BLaER1 treated with 17β-estradiol and CSF1 and Interleukin-3, amounts not matched to agents 10 nM and 100 nM (cell line): ENCODE data around the gene FLNA.
"Not testable (repeated sequence)": the region's sequence is repeated elsewhere in the genome, so short reads cannot be mapped to it uniquely, and the experiment has no call there.

Source experiments
- H3K27ac ChIP-seq, 11 experiments: shearing (Covaris generic); formaldehyde crosslinking; 2 replicates each; pipeline ENCODE4 v1.8.1; 2022
- H3K27me3 ChIP-seq, 11 experiments: shearing (Covaris generic); formaldehyde crosslinking; 2 replicates each; pipeline ENCODE4 v1.8.1; 2022
- H3K36me3 ChIP-seq, 11 experiments: shearing (Covaris generic); formaldehyde crosslinking; 2 replicates each; pipeline ENCODE4 v1.8.1; 2022
- H3K4me1 ChIP-seq, 10 experiments: shearing (Covaris generic); formaldehyde crosslinking; 2 replicates each; pipeline ENCODE4 v1.8.1; 2022
- H3K4me2 ChIP-seq, 11 experiments: shearing (Covaris generic); formaldehyde crosslinking; 2 replicates each; pipeline ENCODE4 v1.8.1; 2022
- H3K4me3 ChIP-seq, 10 experiments: shearing (Covaris generic); formaldehyde crosslinking; 2 replicates each; pipeline ENCODE4 v1.8.1; 2022
- H3K9ac ChIP-seq, 11 experiments: shearing (Covaris generic); formaldehyde crosslinking; 2 replicates each; pipeline ENCODE4 v1.8.1; 2022
- H3K9me3 ChIP-seq, 11 experiments: shearing (Covaris generic); formaldehyde crosslinking; replicated peaks in 1 of 11; 2 replicates each; pipeline ENCODE4 v1.8.1; 2022
- H4K20me1 ChIP-seq, 11 experiments: shearing (Covaris generic); formaldehyde crosslinking; 2 replicates each; pipeline ENCODE4 v1.8.1; 2022
- Cebpa-rat ChIP-seq, 11 experiments: shearing (Covaris generic); IDR thresholded peaks; 2 replicates each; pipeline ENCODE4 v1.8.1; 2022

FLNA gene

GRCh38 chrX:154396973-154397887 is 22.8 kb upstream of the FLNA start:
- peak overlapping the region; percentile 94 to 100 (median 96) for H3K9ac ChIP-seq
- peaks cover 16 to 38% (median 28%) of the 10 kb centered on the region in 11 experiments; a peak in 21 of 22 replicates for H3K9me3 ChIP-seq

GRCh38 chrX:154396363-154396762 is 21.9 kb upstream of the FLNA start:
- Histone ChIP-seq H3K36me3 (peaks cover 22 to 26% (median 24%) of the 10 kb centered on the region in 11 experiments), H3K27ac (peak overlapping the region in 6 of 11 experiments; percentile 97 to 99 (median 98); a peak in 9 of 22 replicates), H3K27me3 (peaks cover 0 to 23% (median 5%) of the 10 kb centered on the region in 11 experiments; a peak in 8 of 22 replicates), H3K4me2 (peak overlapping the region in 9 of 11 experiments; percentile 14 to 90 (median 82); a peak in 16 of 22 replicates), H3K4me3 (peak overlapping the region in 7 of 10 experiments; percentile 54 to 86 (median 78); a peak in 12 of 20 replicates), H4K20me1 (peaks cover 24 to 27% (median 26%) of the 10 kb centered on the region in 11 experiments; a peak in 21 of 22 replicates), H3K4me1 (peaks cover 0 to 20% (median 9%) of the 10 kb centered on the region in 10 experiments; a peak in 13 of 20 replicates), H3K9me3 (peaks cover 16 to 38% (median 28%) of the 10 kb centered on the region in 11 experiments; a peak in 21 of 22 replicates), H3K9ac (peak overlapping the region in 9 of 11 experiments; percentile 94 to 100 (median 96); a peak in 18 of 22 replicates)

More at GRCh38 chrX:154396973-154397887, 22.8 kb upstream of the FLNA start:
- peak overlapping the region; percentile 72 to 90 (median 83) for H3K4me2 ChIP-seq
- peak overlapping the region; percentile 54 to 86 (median 79) for H3K4me3 ChIP-seq
- peak overlapping the region; percentile 94 to 99 (median 98) for H3K27ac ChIP-seq
- H3K36me3 ChIP-seq: peaks cover 22 to 26% (median 24%) of the 10 kb centered on the region in 11 experiments
- H3K4me1 ChIP-seq: peaks cover 0 to 20% (median 9%) of the 10 kb centered on the region in 10 experiments; a peak in 13 of 20 replicates
- no peak for TF ChIP-seq Cebpa-rat (IDR thresholded peaks at IDR 0.05)
- H3K27me3 ChIP-seq: peaks cover 0 to 32% (median 12%) of the 10 kb centered on the region in 11 experiments; a peak in 14 of 22 replicates
- H4K20me1 ChIP-seq: peaks cover 31 to 35% (median 34%) of the 10 kb centered on the region in 11 experiments; a peak in 21 of 22 replicates

- not testable (repeated sequence) for H3K36me3 ChIP-seq, H3K27me3 ChIP-seq, H3K4me1 ChIP-seq, H4K20me1 ChIP-seq, H3K4me3 ChIP-seq, H3K9ac ChIP-seq, H3K27ac ChIP-seq, H3K9me3 ChIP-seq, H3K4me2 ChIP-seq
Observed at GRCh38 chrX:154389812-154390747, 15.6 kb upstream of the FLNA start.

GRCh38 chrX:154388649-154389048 is 14.2 kb upstream of the FLNA start:
- not testable (repeated sequence) for H3K9ac ChIP-seq, H3K27ac ChIP-seq, H3K4me3 ChIP-seq, H3K4me1 ChIP-seq, H3K36me3 ChIP-seq, H3K27me3 ChIP-seq, H3K4me2 ChIP-seq, H4K20me1 ChIP-seq
- peaks cover 0 to 11% (median 6%) of the 10 kb centered on the region in 11 experiments; a peak in 5 of 22 replicates for H3K9me3 ChIP-seq

DNA sequence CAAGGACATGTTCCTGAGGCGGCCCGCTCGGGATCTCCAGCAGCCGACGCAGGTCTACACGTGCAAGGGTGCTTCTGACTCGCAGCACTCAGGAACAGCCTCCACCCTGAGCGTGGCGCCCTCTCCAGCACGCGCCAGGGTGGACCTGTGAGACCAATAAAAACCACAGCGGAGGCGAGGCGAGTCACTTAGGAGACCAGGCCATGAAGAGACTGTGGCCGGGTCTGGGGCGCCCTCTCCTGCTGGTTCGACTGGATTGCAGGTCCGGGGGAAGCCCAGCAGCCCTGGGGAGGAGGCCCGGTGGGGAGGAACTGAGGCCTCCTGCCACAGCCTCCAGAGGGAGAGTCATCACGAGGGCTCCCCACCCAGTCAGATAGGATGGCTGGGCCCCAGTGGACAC is 13.7 kb upstream of the FLNA start:
- H3K9ac ChIP-seq, H4K20me1 ChIP-seq, H3K27ac ChIP-seq, H3K4me1 ChIP-seq, H3K27me3 ChIP-seq, H3K36me3 ChIP-seq, H3K4me2 ChIP-seq, H3K4me3 ChIP-seq: not testable (repeated sequence)
- peaks cover 0 to 14% (median 6%) of the 10 kb centered on the region in 11 experiments; a peak in 5 of 22 replicates for H3K9me3 ChIP-seq

- Histone ChIP-seq H3K27ac (peak overlapping the region in 3 of 11 experiments; percentile 16 to 43 (median 33); a peak in 5 of 22 replicates), H3K27me3 (peaks cover 0 to 11% (median 0%) of the 10 kb centered on the region in 11 experiments; a peak in 4 of 22 replicates), H3K4me1 (peaks cover 14 to 18% (median 16%) of the 10 kb centered on the region in 10 experiments), H3K9ac (peak overlapping the region in 3 of 11 experiments; percentile 6 to 41 (median 11); a peak in 3 of 22 replicates), H3K4me2 (peak overlapping the region in 9 of 11 experiments; percentile 21 to 73 (median 45); a peak in 15 of 22 replicates), H3K4me3 (no peak overlapping the region), H3K36me3 (peaks cover 0 to 9% (median 0%) of the 10 kb centered on the region in 11 experiments; a peak in 4 of 22 replicates), H3K9me3 (peaks cover 3 to 29% (median 22%) of the 10 kb centered on the region in 11 experiments; a peak in 21 of 22 replicates), H4K20me1 (peaks cover 0 to 27% (median 11%) of the 10 kb centered on the region in 11 experiments; a peak in 9 of 22 replicates)
- no peak for TF ChIP-seq Cebpa-rat (IDR thresholded peaks at IDR 0.05)
Observed at GRCh38 chrX:154384284-154384892, 10.0 kb upstream of the FLNA start.

DNA sequence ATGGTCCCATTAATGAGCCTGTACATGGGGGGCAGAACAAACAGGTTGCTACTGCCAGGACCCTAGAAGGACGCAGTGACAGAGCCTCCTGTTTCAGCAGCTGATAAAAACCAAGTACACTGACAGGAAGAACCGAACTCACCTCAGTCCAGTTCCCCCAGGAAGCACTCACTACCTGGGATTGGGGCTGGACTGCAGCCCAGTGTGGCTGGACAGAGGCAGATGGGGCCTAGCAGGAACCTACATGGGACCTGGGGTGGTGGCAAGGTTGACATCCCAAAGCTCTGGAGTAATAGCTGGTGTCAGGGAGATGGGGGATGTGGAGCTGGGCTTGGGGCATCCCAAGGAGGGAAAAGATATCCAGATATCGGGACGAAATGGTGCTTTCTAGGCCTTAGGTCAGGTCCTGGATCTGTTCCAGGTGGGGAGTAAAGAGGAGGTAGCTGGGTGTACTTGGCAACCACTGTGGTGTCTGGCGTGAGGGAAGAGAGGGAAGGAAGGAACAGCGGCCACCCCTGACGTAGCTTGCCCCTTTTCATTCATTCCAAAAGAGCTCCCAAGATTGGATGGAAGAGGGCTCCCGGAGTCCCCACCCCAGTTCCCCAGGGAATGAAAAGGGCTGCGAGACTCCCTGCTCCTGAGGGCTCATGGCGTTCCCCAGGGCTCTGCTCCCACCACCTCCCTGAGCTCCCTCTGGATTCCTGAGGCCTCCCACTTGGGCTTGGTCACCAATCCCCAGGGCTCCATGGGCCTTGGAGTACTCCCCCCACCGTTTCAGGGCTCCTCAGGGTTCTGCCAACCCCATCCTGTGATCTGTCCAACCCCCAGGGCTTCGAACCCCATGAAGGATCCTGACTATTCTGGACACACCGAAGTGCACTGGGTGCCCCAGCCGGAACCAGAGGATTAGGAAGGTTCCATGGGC is 9.2 kb upstream of the FLNA start:
- TF ChIP-seq Cebpa-rat (IDR thresholded peaks at IDR 0.05): no peak
- H3K36me3 ChIP-seq: peaks cover 0 to 9% (median 0%) of the 10 kb centered on the region in 11 experiments; a peak in 4 of 22 replicates
- no peak overlapping the region; a peak in 2 of 22 replicates for H3K27ac ChIP-seq
- H3K4me1 ChIP-seq: peaks cover 14 to 18% (median 16%) of the 10 kb centered on the region in 10 experiments
- peaks cover 11 to 37% (median 29%) of the 10 kb centered on the region in 11 experiments for H3K9me3 ChIP-seq
- H3K27me3 ChIP-seq: peaks cover 0 to 11% (median 0%) of the 10 kb centered on the region in 11 experiments; a peak in 4 of 22 replicates
- peaks cover 0 to 27% (median 11%) of the 10 kb centered on the region in 11 experiments; a peak in 9 of 22 replicates for H4K20me1 ChIP-seq
- H3K4me3 ChIP-seq: no peak overlapping the region
- H3K4me2 ChIP-seq: peak overlapping the region in 4 of 11 experiments; percentile 21 to 73 (median 56); a peak in 3 of 22 replicates
- H3K9ac ChIP-seq: peak overlapping the region in 1 of 11 experiments; percentile 11; a peak in 2 of 22 replicates
